IPS-18a (cell line): ENCODE results near the gene ABHD18.
"Not testable (repeated sequence)": the region's sequence is repeated elsewhere in the genome, so short reads cannot be mapped to it uniquely, and the experiment has no call there.

ENCODE experiments used
- H3K27ac ChIP-seq: one replicate; pipeline ENCODE4 v1.5.1; 2013; ENCODE audit warnings: low read length
- H3K27me3 ChIP-seq: one replicate; pipeline ENCODE4 v1.6.1; 2013; ENCODE audit warnings: mild to moderate bottlenecking, low read length; ENCODE audit not compliant: control insufficient read depth, insufficient read depth
- H3K36me3 ChIP-seq: one replicate; pipeline ENCODE4 v1.6.1; 2013; ENCODE audit warnings: low read depth, low read length; ENCODE audit not compliant: control insufficient read depth
- H3K4me1 ChIP-seq: one replicate; pipeline ENCODE4 v1.6.1; 2013; ENCODE audit warnings: low read depth, low read length; ENCODE audit not compliant: control insufficient read depth
- H3K4me3 ChIP-seq: one replicate; pipeline ENCODE4 v1.5.1; 2013; ENCODE audit warnings: low read length
- H3K9ac ChIP-seq: one replicate; pipeline ENCODE4 v1.6.1; 2013; ENCODE audit warnings: mild to moderate bottlenecking, low read length, moderate library complexity
- H3K9me3 ChIP-seq: one replicate; pipeline ENCODE4 v1.6.1; 2013; ENCODE audit warnings: low read depth, low read length; ENCODE audit not compliant: control insufficient read depth

Gene ABHD18

DNA sequence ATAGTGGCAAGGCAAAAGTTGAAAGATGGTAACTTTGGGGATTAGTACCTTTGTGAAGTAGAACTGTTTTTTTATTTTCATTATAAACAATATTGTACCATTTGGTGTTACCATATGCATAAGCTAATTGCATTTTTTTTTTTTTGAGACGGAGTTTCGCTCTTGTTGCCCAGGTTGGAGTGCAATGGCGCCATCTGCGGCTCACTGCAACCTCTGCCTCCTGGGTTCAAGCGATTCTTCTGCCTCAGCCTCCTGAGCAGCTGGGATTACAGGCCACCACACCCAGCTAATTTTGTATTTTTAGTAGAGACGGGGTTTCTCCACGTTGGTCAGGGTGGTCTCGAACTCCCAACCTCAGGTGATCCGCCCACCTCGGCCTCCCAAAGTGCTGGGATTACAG is 86.0 kb downstream of the ABHD18 start:
- not testable (repeated sequence) for H3K27me3 ChIP-seq, H3K4me3 ChIP-seq, H3K4me1 ChIP-seq, H3K9me3 ChIP-seq, H3K27ac ChIP-seq, H3K9ac ChIP-seq, H3K36me3 ChIP-seq

DNA sequence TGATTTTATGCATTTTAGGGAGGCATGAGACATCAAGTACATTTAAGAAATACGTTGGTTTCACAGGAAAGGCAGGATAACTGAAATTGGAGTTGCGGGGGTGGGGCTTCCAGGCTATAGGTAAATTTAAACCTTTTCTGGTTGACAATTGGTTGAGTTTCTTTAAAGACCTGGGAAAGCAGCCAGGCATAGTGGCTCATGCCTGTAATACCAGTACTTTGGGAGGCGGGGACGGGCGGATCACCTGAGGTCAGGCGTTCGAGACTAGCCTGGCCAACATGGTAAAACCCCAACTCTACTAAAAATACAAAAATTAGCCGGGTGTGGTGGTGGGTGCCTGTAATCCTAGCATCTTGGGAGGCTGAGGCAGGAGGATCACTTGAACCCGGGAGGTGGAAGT is 89.7 kb downstream of the ABHD18 start:
- H3K4me3 ChIP-seq, H3K27me3 ChIP-seq, H3K27ac ChIP-seq, H3K4me1 ChIP-seq, H3K9me3 ChIP-seq, H3K36me3 ChIP-seq: not testable (repeated sequence)
- H3K9ac ChIP-seq: peak overlapping the region; percentile 54

DNA sequence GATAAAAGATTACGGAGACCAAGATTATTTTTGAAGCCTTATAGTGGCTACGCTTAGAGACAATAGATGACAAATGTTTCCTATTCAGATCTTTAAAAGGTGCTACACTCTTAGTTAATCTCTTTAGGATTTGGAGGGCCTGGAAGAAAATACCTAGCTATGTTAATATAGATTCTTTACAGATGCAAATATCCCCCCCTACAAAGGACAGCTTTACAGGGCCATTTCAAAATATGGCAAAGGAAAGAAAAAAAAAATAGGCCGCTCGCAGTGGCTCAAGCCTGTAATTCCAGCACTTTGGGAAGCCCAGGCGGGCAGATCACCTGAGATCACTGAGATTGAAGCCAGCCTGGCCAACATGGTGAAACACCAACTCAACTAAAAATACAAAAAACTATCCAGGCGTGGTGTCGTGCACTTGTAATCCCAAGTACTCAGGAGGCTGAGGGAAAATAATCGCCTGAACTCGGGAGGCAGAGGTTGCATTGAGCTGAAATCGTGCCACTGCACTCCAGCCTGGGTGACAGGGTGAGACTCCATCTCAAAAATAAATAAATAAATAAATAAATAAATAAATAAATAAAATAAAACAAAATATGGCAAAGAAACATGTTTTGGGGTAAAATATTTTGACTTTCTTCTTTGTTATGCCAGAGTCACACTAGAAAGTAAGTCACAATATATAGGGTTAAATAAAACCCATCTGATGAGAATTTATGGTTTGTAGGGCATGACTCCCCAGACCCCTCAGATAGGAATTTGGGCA is 90.4 kb downstream of the ABHD18 start:
- H3K4me1 ChIP-seq: peaks cover 12% of the 10 kb centered on the region
- not testable (repeated sequence) for H3K9me3 ChIP-seq, H3K27me3 ChIP-seq, H3K36me3 ChIP-seq
- H3K27ac ChIP-seq: peak overlapping the region; percentile 91
- peak overlapping the region; percentile 54 for H3K9ac ChIP-seq
- peak overlapping the region; percentile 30 for H3K4me3 ChIP-seq

DNA sequence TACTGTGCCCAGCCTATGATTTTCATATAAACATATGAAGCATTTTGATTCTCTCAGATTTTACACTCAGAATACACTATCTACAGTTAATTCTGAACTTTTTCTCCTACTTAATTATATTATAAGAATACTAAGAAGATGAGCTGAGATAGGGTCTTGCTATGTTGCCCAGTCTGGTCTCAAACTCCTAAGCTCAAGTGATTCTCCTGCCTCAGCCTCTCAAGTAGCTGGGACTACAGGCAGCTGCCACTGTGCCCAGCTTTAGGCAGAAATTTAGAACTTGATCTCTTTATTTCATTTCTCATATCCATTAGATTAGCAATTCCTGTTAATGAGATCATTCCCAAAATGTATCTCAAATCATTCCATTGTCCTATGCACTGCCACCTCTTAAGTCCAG is 91.2 kb downstream of the ABHD18 start:
- Histone ChIP-seq H3K27ac (no peak overlapping the region), H3K9ac (no peak overlapping the region), H3K27me3 (no peaks in the 10 kb centered on the region), H3K4me1 (peaks cover 12% of the 10 kb centered on the region), H3K9me3 (no peaks in the 10 kb centered on the region), H3K36me3 (no peaks in the 10 kb centered on the region), H3K4me3 (no peak overlapping the region)

DNA sequence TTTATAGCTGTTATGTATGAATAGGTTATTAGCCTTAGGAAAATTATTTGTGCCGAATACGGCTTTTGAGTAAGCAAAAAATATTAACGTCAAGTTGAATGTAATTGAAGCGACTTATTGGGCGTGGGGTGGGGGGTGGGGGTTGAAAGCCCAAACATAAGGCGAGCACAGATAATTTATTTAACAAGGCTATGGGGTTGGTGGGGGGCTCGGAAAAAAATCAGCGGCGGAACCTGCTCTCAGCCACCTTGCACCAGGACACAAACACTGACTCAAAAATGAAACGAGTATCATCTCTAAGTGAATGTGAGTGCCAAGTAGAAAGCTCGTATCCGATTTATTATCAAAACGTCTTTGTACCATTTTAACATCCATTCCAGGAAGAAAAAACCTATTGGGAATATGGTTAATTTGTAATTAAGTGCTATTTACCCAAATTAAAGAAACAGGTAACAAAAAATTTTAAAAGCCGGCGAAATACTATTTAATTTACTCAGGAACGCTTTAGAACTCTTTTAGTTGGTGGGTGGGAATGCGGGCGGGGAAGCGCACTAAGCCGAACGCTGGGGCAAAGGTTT is 95.0 kb downstream of the ABHD18 start:
- Histone ChIP-seq H3K4me1 (peaks cover 11% of the 10 kb centered on the region), H3K9me3 (no peaks in the 10 kb centered on the region)

DNA sequence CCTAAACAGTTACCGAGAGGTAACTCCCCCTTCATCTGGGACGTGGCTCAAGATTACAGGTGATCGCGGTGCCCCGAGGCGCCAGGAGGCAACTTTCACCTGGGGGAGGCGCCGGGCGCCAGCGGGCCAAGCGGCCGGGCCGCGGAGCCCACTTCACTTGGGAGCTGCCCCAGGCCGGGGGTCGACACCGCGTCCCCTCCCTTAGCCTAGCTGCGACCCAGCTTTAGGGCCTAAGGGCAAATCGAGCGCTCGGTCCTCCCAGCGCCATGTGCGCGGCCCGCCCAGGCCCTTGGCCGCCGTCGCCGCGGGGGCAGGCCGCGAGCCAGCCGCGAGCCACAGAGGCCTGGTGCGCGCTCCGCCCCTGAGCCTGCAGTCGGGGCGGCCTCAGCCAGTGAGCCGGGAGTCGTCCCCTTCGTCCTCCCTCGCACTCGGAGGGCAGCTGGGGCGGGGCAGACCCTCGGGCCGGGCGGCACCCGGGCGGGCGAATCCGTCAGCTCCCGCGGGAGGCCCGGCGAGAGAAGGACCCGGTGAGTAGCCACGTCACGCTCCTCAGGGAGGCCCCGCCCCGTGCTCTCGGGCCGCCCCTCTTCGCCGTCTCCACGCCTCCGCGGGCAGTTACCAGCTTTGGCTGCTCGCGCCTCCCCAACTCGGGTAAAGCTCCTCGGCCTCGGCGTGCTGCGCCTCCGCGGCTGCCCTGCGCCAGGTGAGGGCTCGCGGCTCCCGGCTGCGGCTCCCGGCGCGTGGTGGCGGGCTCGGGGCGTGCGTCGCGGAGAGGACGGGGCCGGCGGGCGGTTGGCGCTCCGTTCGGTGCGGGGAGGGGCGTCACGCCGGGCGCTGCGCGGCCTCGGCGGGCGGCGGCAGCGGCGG is 95.7 kb downstream of the ABHD18 start, which contains the start of gene LARP1B:
Gene LARP1B, plus strand, starts transcription at position 614 of the 867 bp plus-strand sequence. CDS start 13,640 bp downstream, outside the sequence.
- Histone ChIP-seq H3K9me3 (no peaks in the 10 kb centered on the region), H3K27me3 (no peaks in the 10 kb centered on the region), H3K4me3 (peak within 1 kb of the TSS; percentile 85), H3K4me1 (peaks cover 6% of the 10 kb centered on the region), H3K27ac (peak within 1 kb of the TSS; percentile 75), H3K9ac (peak within 1 kb of the TSS; percentile 90), H3K36me3 (no peaks in the 10 kb centered on the region)

More for the DNA sequence above, 95.0 kb downstream of the ABHD18 start:
- Histone ChIP-seq H3K9ac (peak overlapping the region; percentile 90), H3K27ac (peak overlapping the region; percentile 75), H3K36me3 (no peaks in the 10 kb centered on the region), H3K4me3 (peak overlapping the region; percentile 85), H3K27me3 (no peaks in the 10 kb centered on the region)

DNA sequence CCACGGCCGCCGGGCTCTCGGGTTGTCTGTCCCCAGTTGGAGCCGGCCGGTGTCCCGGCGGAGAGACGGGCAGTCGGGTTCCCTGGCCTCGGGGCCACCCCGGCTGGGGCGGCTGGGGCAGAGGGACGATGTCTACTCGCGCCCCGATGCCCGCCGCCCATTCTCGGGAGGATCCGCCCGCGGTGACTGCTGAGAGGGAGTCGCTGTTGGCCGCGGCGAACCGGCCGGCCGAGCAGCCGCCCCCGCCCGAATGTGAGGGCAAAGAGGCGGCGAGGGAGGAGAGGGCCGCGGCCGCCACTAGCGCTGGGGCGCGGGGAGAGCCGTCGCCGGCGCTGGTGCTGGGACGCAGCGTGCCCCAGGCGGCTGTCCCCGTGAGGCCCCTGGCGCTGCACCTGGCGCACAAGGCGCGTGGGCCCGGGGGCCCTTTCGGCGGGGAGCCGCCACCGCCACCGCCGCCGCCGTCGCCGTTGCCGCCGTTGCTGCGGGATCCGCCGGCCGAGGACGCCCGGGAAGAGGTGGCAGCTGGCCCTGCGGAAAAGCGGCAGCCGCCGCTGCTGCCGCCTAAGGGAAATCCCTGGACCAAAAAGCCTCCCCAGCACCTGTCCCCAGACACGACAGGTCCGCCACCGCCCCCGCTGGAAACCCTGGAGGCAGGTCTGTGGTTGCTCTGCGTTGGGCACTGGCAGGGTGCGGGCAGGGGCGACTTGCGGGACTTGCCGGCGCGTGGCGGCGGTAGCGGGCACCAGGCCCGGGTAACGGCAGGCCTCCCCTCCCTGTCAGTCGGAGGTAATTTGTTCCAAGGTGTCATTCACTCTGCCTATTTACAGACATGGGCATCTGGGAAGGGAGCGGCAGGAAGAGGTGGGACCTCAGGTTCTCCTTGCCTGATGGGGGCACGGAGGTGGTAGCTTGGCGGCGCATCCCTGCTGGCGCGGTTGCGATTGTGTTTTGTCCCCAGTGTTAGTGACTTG is 96.6 kb downstream of the ABHD18 start:
- peaks cover 6% of the 10 kb centered on the region for H3K4me1 ChIP-seq
- H3K36me3 ChIP-seq: no peaks in the 10 kb centered on the region
- no peaks in the 10 kb centered on the region for H3K27me3 ChIP-seq
- no peak overlapping the region for H3K27ac ChIP-seq
- H3K4me3 ChIP-seq: peak overlapping the region; percentile 85
- peak overlapping the region; percentile 45 for H3K9ac ChIP-seq
- no peaks in the 10 kb centered on the region for H3K9me3 ChIP-seq

DNA sequence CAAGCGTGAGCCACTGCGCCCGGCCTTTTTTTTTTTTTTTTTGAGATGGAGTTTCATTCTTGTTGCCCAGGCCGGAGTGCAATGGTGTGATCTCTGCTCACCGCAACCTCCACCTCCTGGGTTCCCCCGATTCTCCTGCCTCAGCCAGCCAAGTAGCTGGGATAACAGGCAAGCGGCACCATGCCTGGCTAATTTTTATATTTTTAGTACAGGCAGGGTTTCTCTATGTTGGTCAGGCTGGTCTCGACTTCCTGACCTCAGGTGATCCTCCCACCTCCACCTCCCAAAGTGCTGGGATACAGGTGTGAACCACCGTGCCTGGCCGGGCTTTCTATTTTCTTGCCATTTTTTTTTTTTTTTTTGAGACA is 101.2 kb downstream of the ABHD18 start:
- H3K4me3 ChIP-seq, H3K27me3 ChIP-seq, H3K36me3 ChIP-seq, H3K9me3 ChIP-seq, H3K27ac ChIP-seq, H3K4me1 ChIP-seq, H3K9ac ChIP-seq: not testable (repeated sequence)

DNA sequence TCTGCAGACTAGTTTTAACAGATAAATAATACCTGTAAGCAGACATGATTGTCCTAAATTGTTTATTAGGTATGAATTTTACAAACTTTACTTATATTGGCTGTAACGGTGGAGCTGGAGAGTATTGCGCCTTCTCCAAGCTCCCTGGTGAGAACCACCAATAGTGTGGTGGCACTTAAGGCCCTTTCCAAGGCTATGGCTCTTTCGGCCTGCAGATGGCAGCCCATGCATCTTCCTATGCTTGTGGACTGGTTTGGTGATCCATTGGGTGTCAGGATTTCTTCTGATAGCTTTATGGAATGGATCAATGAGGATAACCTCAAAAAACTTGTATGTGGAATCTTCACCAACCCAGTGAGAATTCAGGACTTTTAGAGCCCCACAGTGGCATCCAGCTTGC is 103.7 kb downstream of the ABHD18 start:
- Histone ChIP-seq H3K4me3 (no peak overlapping the region), H3K36me3 (no peaks in the 10 kb centered on the region), H3K4me1 (no peaks in the 10 kb centered on the region), H3K9me3 (no peaks in the 10 kb centered on the region), H3K9ac (no peak overlapping the region), H3K27ac (no peak overlapping the region), H3K27me3 (no peaks in the 10 kb centered on the region)

DNA sequence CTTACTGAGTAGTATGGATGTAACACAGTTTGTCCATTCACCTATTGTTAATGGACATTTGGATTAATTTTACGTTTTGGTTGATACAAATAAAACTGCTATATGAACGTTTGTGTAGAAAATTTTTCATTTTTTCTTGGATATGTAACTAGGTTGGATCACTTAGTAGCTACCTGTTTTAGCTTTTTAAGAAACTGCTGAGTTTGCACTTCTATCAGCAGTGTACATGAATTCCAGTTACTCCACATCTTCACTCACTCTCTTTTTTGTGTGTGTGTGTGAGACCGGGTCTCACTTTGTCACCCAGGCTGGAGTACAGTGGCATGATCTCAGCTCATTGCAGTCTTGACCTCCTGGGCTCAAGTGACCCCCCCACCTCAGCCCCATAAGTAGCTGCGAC is 111.3 kb downstream of the ABHD18 start:
- Histone ChIP-seq H3K9ac (no peak overlapping the region), H3K4me1 (no peaks in the 10 kb centered on the region), H3K4me3 (no peak overlapping the region), H3K9me3 (no peaks in the 10 kb centered on the region), H3K27me3 (no peaks in the 10 kb centered on the region), H3K36me3 (peaks cover 28% of the 10 kb centered on the region), H3K27ac (no peak overlapping the region)
